ENCODE data around the gene ZNF280D.

GRCh38 chr15:56674857-56675256 lies 58.5 kb downstream of the ZNF280D start:
- TF ChIP-seq YY1 (IDR thresholded peaks at IDR 0.05; ENCODE audit: extremely low read depth, insufficient replicate concordance, low read depth, low read length): no peak
- TF ChIP-seq POLR2A (IDR thresholded peaks at IDR 0.05; ENCODE audit: borderline replicate concordance, extremely low read depth, insufficient read depth, insufficient read length): no peak
- no peak for TF ChIP-seq CTCF (IDR thresholded peaks at IDR 0.05 in 2 of 3, conservative IDR thresholded peaks at IDR 0.05 in 1 of 3; ENCODE audit: borderline replicate concordance in 1 of 3, insufficient read depth in 1 of 3, low read depth in 2 of 3, low read length in 2 of 3)
- TF ChIP-seq EZH2phosphoT487 (IDR thresholded peaks at IDR 0.05; ENCODE audit: borderline replicate concordance): no peak
- TF ChIP-seq POLR2AphosphoS5 (IDR thresholded peaks at IDR 0.05; ENCODE audit: low read depth, low read length): no peak
- TF ChIP-seq RAD21 (IDR thresholded peaks at IDR 0.05; ENCODE audit: low read depth): no peak
- TF ChIP-seq, protein P1, sequence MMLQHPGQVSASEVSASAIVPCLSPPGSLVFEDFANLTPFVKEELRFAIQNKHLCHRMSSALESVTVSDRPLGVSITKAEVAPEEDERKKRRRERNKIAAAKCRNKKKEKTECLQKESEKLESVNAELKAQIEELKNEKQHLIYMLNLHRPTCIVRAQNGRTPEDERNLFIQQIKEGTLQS (IDR thresholded peaks at IDR 0.05): no peak
- no peak for TF ChIP-seq JUND (IDR thresholded peaks at IDR 0.05)
